Tibial nerve (tissue), 3 donors: ENCODE measurements around the gene FGD6.

Source experiments
- CTCF ChIP-seq, 5 experiments: fragments of 200-600 bp in 3 of 5; fragments of 450-650 bp in 2 of 5; sonication (generic) in 3 of 5; IDR thresholded peaks; one replicate each; pipeline ENCODE4 v1.5.1; 2016 to 2019; ENCODE audit warnings: antibody characterized with exemption in 5 of 5, mild to moderate bottlenecking in 3 of 5, moderate library complexity in 2 of 5
- POLR2A ChIP-seq, 2 donors: fragments of 450-650 bp; IDR thresholded peaks; one replicate each; pipeline ENCODE4 v1.6.1; 2017; ENCODE audit warnings: antibody characterized with exemption in 2 of 2, mild to moderate bottlenecking in 2 of 2, moderate library complexity in 2 of 2

GRCh38 chr12:95208678-95209077 is 8.6 kb downstream of the FGD6 start:
- no peak for TF ChIP-seq CTCF (IDR thresholded peaks at IDR 0.05)
- TF ChIP-seq POLR2A (IDR thresholded peaks at IDR 0.05) = no peak
